ENCODE results near the gene FAF1. TPM values are rescaled to one million over a fixed set of nuclear protein-coding genes. Genes with fewer than 3 reads are reported as not detected.
A peak's percentile ranks its signal among the peaks of the same experiment; 100 is the strongest.

Gene FAF1
- total RNA-seq, 2 donors from 2014 or later, result 60.3 to 66.7 TPM

DNA sequence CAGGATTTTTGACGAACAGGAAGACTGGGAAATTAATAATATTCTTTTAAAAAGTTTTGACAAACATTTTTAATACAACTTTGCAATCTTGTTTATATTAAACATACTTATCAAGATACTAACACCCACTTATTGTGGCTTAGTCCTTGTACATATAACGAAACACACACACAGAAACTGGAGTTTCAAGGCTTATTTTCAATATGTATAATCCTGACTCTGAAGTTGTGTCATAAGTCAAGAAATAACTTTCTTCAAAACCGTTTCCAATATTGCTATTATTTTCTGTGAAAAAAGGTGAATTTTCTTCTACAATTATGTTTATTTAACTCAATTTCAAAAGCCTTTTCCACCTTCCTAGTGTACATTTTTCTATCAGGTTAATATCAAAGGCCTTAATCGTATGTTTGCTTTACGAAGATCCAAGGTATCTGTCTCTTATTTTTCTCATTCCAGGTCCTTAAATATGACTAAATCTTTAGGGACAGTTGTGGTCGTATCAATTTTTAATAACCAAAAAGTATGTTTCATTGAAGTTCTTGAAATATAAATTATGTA, 11.8 kb upstream of the FAF1 start:
- intact Hi-C loops (cut with DNase I), result no loop called here
- TF ChIP-seq CTCF (IDR thresholded peaks at IDR 0.05), result no peak

GRCh38 chr1:50970931-50971582, 11.0 kb upstream of the FAF1 start:
- Histone ChIP-seq H3K4me3 (peak overlapping the region; percentile 79), H3K27me3 (no peaks in the 10 kb centered on the region), H3K9me3 (no peaks in the 10 kb centered on the region), H3K9ac (ENCODE audit: low read depth in 2 of 2, low read length in 2 of 2) (peak overlapping the region in 1 of 2 donors; percentile 88), H3K27ac (no peak overlapping the region), H3K36me3 (no peaks in the 10 kb centered on the region), H3K4me1 (no peaks in the 10 kb centered on the region)
- intact Hi-C loops (cut with DNase I), result no loop called here
- TF ChIP-seq CTCF (IDR thresholded peaks at IDR 0.05), result no peak
- no peak for DNase-seq

More for the DNA sequence above, 11.8 kb upstream of the FAF1 start:
- H3K27me3 ChIP-seq, result no peaks in the 10 kb centered on the region
- no peak overlapping the region for H3K9ac ChIP-seq (ENCODE audit: low read depth in 2 of 2, low read length in 2 of 2)
- no peaks in the 10 kb centered on the region for H3K4me1 ChIP-seq
- DNase-seq, result no peak
- H3K4me3 ChIP-seq, result no peak overlapping the region
- H3K9me3 ChIP-seq, result no peaks in the 10 kb centered on the region
- no peaks in the 10 kb centered on the region for H3K36me3 ChIP-seq
- no peak overlapping the region for H3K27ac ChIP-seq

DNA sequence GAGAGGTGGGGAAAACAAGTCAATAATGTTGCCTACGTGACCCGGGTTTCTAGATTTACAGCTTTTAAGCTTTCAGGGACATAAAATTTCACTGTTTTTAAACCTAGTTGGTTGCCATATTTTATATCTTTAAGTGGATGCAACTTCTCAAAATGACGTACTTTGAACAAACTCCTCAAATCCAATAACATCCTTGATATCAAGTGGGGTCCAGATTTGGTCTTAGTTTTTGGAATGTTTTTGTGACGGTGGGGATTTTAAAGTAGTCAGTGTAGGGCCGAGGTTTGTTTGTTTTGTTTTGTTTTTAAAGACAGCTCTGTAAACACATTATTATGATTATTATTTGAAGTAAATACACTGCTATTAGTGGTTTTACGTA, 10.4 kb upstream of the FAF1 start:
- intact Hi-C loops (cut with DNase I), result no loop called here
- no peak for TF ChIP-seq CTCF (IDR thresholded peaks at IDR 0.05)
- Histone ChIP-seq H3K27me3 (no peaks in the 10 kb centered on the region), H3K4me3 (peak overlapping the region; percentile 79), H3K27ac (peak overlapping the region; percentile 92), H3K9me3 (no peaks in the 10 kb centered on the region), H3K36me3 (no peaks in the 10 kb centered on the region), H3K9ac (ENCODE audit: low read depth in 2 of 2, low read length in 2 of 2) (peak overlapping the region; percentile 88 to 97), H3K4me1 (no peaks in the 10 kb centered on the region)
- DNase-seq, result no peak

DNA sequence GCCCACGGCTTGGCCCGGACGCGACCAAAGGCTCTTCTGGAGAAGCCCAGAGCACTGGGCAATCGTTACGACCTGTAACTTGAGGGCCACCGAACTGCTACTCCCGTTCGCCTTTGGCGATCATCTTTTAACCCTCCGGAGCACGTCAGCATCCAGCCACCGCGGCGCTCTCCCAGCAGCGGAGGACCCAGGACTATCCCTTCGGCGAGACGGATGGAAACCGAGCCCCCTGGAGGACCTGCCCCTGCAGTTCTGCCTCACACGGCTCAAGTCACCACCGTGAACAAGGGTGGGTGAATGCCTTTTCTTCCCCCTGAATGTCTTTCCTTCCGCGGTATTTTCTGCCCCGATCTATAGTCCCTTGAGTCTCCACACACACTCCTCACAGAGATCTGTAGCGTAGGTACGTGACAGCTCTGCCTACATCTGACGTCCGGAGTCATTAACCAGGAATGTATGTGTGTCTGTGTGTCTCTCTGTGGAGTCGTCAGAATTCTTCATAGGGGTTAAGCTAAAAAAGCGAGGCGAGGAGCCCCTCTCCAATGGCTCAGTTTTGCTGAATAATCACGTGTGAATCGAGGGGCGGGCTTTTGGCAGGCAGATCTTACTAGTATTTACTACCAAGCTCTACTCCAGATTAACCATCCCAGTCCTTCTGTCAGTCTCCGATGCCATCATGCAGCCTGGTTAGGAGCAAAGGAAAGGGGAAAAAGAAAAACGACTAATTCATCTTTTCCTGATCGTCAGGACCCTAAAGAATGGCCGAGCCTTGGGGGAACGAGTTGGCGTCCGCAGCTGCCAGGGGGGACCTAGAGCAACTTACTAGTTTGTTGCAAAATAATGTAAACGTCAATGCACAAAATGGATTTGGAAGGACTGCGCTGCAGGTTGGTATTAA, 9.8 kb upstream of the FAF1 start, which contains the start of gene CDKN2C:
Gene CDKN2C (plus strand): TSS at position 635 of the 898 bp plus-strand sequence. CDS start 124 bp downstream, at position 759.
- intact Hi-C loops (cut with DNase I), result no loop called here
- no peaks in the 10 kb centered on the region for H3K9me3 ChIP-seq
- TF ChIP-seq CTCF (IDR thresholded peaks at IDR 0.05), result no peak
- H3K9ac ChIP-seq (ENCODE audit: low read depth in 2 of 2, low read length in 2 of 2), result peak within 1 kb of the TSS; percentile 88 to 97
- no peaks in the 10 kb centered on the region for H3K36me3 ChIP-seq
- H3K27me3 ChIP-seq, result no peaks in the 10 kb centered on the region
- peak; percentile 88 for DNase-seq
- H3K4me3 ChIP-seq, result peak within 1 kb of the TSS; percentile 79
- H3K27ac ChIP-seq, result peak within 1 kb of the TSS; percentile 92
- H3K4me1 ChIP-seq, result no peaks in the 10 kb centered on the region

GRCh38 chr1:50968821-50969610, 8.9 kb upstream of the FAF1 start:
- Histone ChIP-seq H3K4me3 (peak overlapping the region; percentile 79), H3K27me3 (no peaks in the 10 kb centered on the region), H3K9me3 (no peaks in the 10 kb centered on the region), H3K36me3 (no peaks in the 10 kb centered on the region), H3K4me1 (no peaks in the 10 kb centered on the region), H3K27ac (peak overlapping the region; percentile 92), H3K9ac (ENCODE audit: low read depth in 2 of 2, low read length in 2 of 2) (peak overlapping the region; percentile 88 to 97)
- peak; percentile 60 for DNase-seq
- intact Hi-C loops (cut with DNase I), result no loop called here
- TF ChIP-seq CTCF (IDR thresholded peaks at IDR 0.05), result no peak
